HFFc6 (cell line): ENCODE measurements around the gene UNC80. TPM values are rescaled to one million over a fixed set of nuclear protein-coding genes. Genes with fewer than 3 reads are reported as not detected.

Experiments
- DNase-seq: peaks from one replicate; pipeline ENCODE4 v3.0.0-alpha.2; 2018
- H3K27ac Mint-ChIP-seq: 2 replicates; pipeline ENCODE4 v1.8.0; 2020; ENCODE audit warnings: mild to moderate bottlenecking, mixed read lengths
- H3K27me3 Mint-ChIP-seq: 2 replicates; pipeline ENCODE4 v1.8.0; 2021; ENCODE audit warnings: mild to moderate bottlenecking, moderate library complexity, mixed read lengths; ENCODE audit not compliant: insufficient read depth
- H3K36me3 Mint-ChIP-seq: 2 replicates; pipeline ENCODE4 v1.8.0; 2021; ENCODE audit warnings: low read depth, mixed read lengths
- H3K4me1 Mint-ChIP-seq: 2 replicates; pipeline ENCODE4 v1.8.0; 2020; ENCODE audit warnings: low read depth, mixed read lengths
- H3K4me3 Mint-ChIP-seq: 2 replicates; pipeline ENCODE4 v1.8.0; 2020; ENCODE audit warnings: mild to moderate bottlenecking, moderate library complexity, mixed read lengths
- H3K9me3 Mint-ChIP-seq: 2 replicates; pipeline ENCODE4 v1.8.0; 2020; ENCODE audit warnings: mild to moderate bottlenecking, mixed read lengths
- CTCF ChIP-seq: fragments of 200-600 bp; sonication (generic); IDR thresholded peaks from 2 replicates; pipeline ENCODE4 v1.5.0; 2021; ENCODE audit warnings: antibody characterized with exemption, mild to moderate bottlenecking
- total RNA-seq, 6 experiments: library from RNA; stranded (reverse); fragmentation: NEBNext Ultra II Directional; extraction: Animal tissue kit (Norgen Biotek cat#: 25700); gene quantifications; 2 replicates in 1 of 6; 3 replicates in 5 of 6; pipeline ENCODE4 v1.2.3, GENCODE V29; 2021

Gene UNC80
- total RNA-seq, 6 experiments from 2014 or later: not detected

- H3K9me3 Mint-ChIP-seq: no peaks in the 10 kb centered on the region; the same call in 1 of the 2 replicates
- no peaks in the 10 kb centered on the region for H3K36me3 Mint-ChIP-seq
- peaks cover 5% of the 10 kb centered on the region; the same call in 1 of the 2 replicates for H3K4me1 Mint-ChIP-seq
- no peak overlapping the region for H3K27ac Mint-ChIP-seq
- no peak for TF ChIP-seq CTCF
- no peak overlapping the region for H3K4me3 Mint-ChIP-seq
- no peaks in the 10 kb centered on the region for H3K27me3 Mint-ChIP-seq
- DNase-seq: no peak
Measured at GRCh38 chr2:209938906-209939305, 167.3 kb downstream of the UNC80 start.

- no peak for DNase-seq
- no peak overlapping the region for H3K27ac Mint-ChIP-seq
- no peaks in the 10 kb centered on the region; the same call in 1 of the 2 replicates for H3K9me3 Mint-ChIP-seq
- no peaks in the 10 kb centered on the region for H3K27me3 Mint-ChIP-seq
- H3K4me3 Mint-ChIP-seq: no peak overlapping the region
- H3K4me1 Mint-ChIP-seq: no peaks in the 10 kb centered on the region
- no peak for TF ChIP-seq CTCF
- H3K36me3 Mint-ChIP-seq: no peaks in the 10 kb centered on the region
Measured at GRCh38 chr2:209940936-209941335, 169.3 kb downstream of the UNC80 start.

DNA sequence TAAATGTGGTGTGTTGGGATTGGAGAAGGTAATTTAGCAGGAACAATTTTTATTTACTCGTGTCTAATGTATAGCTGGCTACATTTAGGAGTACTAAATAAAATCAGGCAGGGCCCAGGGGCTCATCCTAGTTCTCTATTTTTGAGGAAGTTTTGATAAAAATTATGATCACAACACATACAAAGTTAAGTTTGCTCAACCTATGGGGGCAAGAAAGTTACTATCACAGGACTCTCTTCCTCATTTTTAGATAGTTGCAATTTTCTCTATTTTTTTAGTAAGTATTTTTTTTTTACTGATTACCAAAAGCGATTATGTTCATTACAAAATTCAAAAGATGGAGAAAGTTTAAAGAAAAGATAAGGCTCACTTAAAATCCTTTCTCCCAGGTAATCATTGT, 170.8 kb downstream of the UNC80 start:
- Mint-ChIP-seq H3K4me3 (no peak overlapping the region), H3K27me3 (no peaks in the 10 kb centered on the region), H3K9me3 (no peaks in the 10 kb centered on the region; the same call in 1 of the 2 replicates), H3K27ac (no peak overlapping the region), H3K36me3 (no peaks in the 10 kb centered on the region), H3K4me1 (no peaks in the 10 kb centered on the region)
- TF ChIP-seq CTCF: no peak
- DNase-seq: no peak

- H3K9me3 Mint-ChIP-seq: no peaks in the 10 kb centered on the region; the same call in 1 of the 2 replicates
- no peaks in the 10 kb centered on the region for H3K4me1 Mint-ChIP-seq
- TF ChIP-seq CTCF: no peak
- no peak overlapping the region for H3K4me3 Mint-ChIP-seq
- no peaks in the 10 kb centered on the region for H3K36me3 Mint-ChIP-seq
- no peak overlapping the region for H3K27ac Mint-ChIP-seq
- no peak for DNase-seq
- H3K27me3 Mint-ChIP-seq: no peaks in the 10 kb centered on the region
Measured at GRCh38 chr2:209942936-209943605, 171.4 kb downstream of the UNC80 start.

DNA sequence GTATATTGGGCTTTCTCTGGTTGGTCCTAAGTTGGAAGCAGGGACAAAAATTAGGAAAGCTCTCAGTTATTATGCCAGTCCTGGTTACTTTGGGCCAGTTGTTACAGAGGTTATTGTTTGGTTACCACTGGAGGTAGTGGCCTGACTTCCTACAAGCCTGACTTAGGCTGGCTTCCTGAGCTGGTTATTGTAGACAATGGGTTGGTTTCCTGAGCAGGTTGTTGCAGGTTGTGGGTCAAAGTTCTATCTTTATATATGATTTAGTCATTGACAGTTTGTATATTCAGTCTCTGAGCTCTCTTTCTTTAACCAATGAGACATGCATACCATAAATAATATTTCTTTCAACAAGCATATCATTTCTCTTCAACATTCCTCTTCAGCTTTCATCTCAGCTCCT, 172.1 kb downstream of the UNC80 start:
- no peak for TF ChIP-seq CTCF
- Mint-ChIP-seq H3K4me3 (no peak overlapping the region), H3K27ac (no peak overlapping the region), H3K27me3 (no peaks in the 10 kb centered on the region), H3K4me1 (no peaks in the 10 kb centered on the region), H3K9me3 (no peaks in the 10 kb centered on the region; the same call in 1 of the 2 replicates), H3K36me3 (no peaks in the 10 kb centered on the region)
- no peak for DNase-seq
